HG03342 (cell line): ENCODE data around the gene MAP2K5.
"Not testable (repeated sequence)": the region's sequence is repeated elsewhere in the genome, so short reads cannot be mapped to it uniquely, and the experiment has no call there.

Experiments
- ATAC-seq: cut with Tn5 transposase; IDR thresholded peaks from one replicate; pipeline ENCODE4 v1.9.1; 2021; ENCODE audit warnings: mild to moderate bottlenecking, moderate library complexity; ENCODE audit not compliant: unreplicated experiment

Gene MAP2K5

GRCh38 chr15:67646847-67647246, 104.3 kb downstream of the MAP2K5 start:
- ATAC-seq = no peak

- no peak for ATAC-seq
Measured at GRCh38 chr15:67652586-67652985, 110.1 kb downstream of the MAP2K5 start.

GRCh38 chr15:67660446-67660845, 117.9 kb downstream of the MAP2K5 start:
- no peak for ATAC-seq

- ATAC-seq = no peak
Measured at GRCh38 chr15:67660874-67661606, 118.5 kb downstream of the MAP2K5 start.

- no peak for ATAC-seq
Measured at GRCh38 chr15:67670647-67671305, 128.3 kb downstream of the MAP2K5 start.

- not testable (repeated sequence) for ATAC-seq
Measured at GRCh38 chr15:67672834-67673233, 130.3 kb downstream of the MAP2K5 start.

- no peak for ATAC-seq
Measured at GRCh38 chr15:67674983-67675382, 132.5 kb downstream of the MAP2K5 start.

- ATAC-seq = no peak
Measured at GRCh38 chr15:67678089-67678488, 135.6 kb downstream of the MAP2K5 start.

GRCh38 chr15:67678993-67679392, 136.5 kb downstream of the MAP2K5 start:
- no peak for ATAC-seq

- no peak for ATAC-seq
Measured at GRCh38 chr15:67680641-67681040, 138.1 kb downstream of the MAP2K5 start.

- ATAC-seq = no peak
Measured at GRCh38 chr15:67685008-67685599, 142.6 kb downstream of the MAP2K5 start.

- ATAC-seq = no peak
Measured at GRCh38 chr15:67685716-67686115, 143.2 kb downstream of the MAP2K5 start.

GRCh38 chr15:67690936-67691335, 148.4 kb downstream of the MAP2K5 start:
- ATAC-seq = no peak

GRCh38 chr15:67691450-67691849, 148.9 kb downstream of the MAP2K5 start:
- ATAC-seq = no peak

- ATAC-seq = no peak
Measured at GRCh38 chr15:67692573-67692972, 150.1 kb downstream of the MAP2K5 start.

GRCh38 chr15:67696087-67696486, 153.6 kb downstream of the MAP2K5 start:
- ATAC-seq = no peak

- ATAC-seq = no peak
Measured at GRCh38 chr15:67700023-67700422, 157.5 kb downstream of the MAP2K5 start.

- no peak for ATAC-seq
Measured at GRCh38 chr15:67701669-67702068, 159.2 kb downstream of the MAP2K5 start.

GRCh38 chr15:67707520-67708283, 165.2 kb downstream of the MAP2K5 start:
- no peak for ATAC-seq

GRCh38 chr15:67708500-67708899, 166.0 kb downstream of the MAP2K5 start:
- ATAC-seq = no peak

- no peak for ATAC-seq
Measured at GRCh38 chr15:67715170-67715569, 172.7 kb downstream of the MAP2K5 start.
